Brain microvascular endothelial cell (primary cell): ENCODE results near the gene ST7.
"Not testable (repeated sequence)": the region's sequence is repeated elsewhere in the genome, so short reads cannot be mapped to it uniquely, and the experiment has no call there.

ENCODE experiments used
- DNase-seq: peaks from one replicate; pipeline ENCODE4 v3.0.0-alpha.2; 2020
- H3K27ac ChIP-seq: fragments of 250-450 bp; sonication (Bioruptor Pico); 2 replicates; pipeline ENCODE4 v1.5.1; 2020; ENCODE audit warnings: mild to moderate bottlenecking, moderate library complexity
- H3K27me3 ChIP-seq: fragments of 250-450 bp; sonication (Bioruptor Pico); replicated peaks from 2 replicates; pipeline ENCODE4 v1.5.1; 2020; ENCODE audit warnings: mild to moderate bottlenecking
- H3K36me3 ChIP-seq: fragments of 250-450 bp; sonication (Bioruptor Pico); replicated peaks from 2 replicates; pipeline ENCODE4 v1.5.1; 2020; ENCODE audit warnings: mild to moderate bottlenecking
- H3K4me3 ChIP-seq: 2 replicates; pipeline ENCODE4 v1.5.1; 2011; ENCODE audit warnings: low read depth, mild to moderate bottlenecking, control low read depth, low read length, moderate library complexity
- CTCF ChIP-seq: IDR thresholded peaks from 2 replicates; pipeline ENCODE4 v1.5.1; 2011; ENCODE audit warnings: low read depth, mild to moderate bottlenecking, moderate library complexity, low read length, control low read depth, inconsistent platforms; ENCODE audit errors: missing control alignments
- in situ Hi-C: cut with HindIII; loops from 2 replicates; pipeline ENCODE4 v1.10.0; 2017; ENCODE audit warnings: low sequenced_read_pairs, low pct_ligation_motif_present

The ST7 gene

GRCh38 chr7:116956477-116956804 is 3.1 kb downstream of the ST7 start:
- H3K27me3 ChIP-seq: no peaks in the 10 kb centered on the region
- in situ Hi-C loops: no loop called here
- H3K4me3 ChIP-seq: no peak overlapping the region
- no peak overlapping the region for H3K27ac ChIP-seq
- no peaks in the 10 kb centered on the region for H3K36me3 ChIP-seq
- DNase-seq: no peak
- no peak for TF ChIP-seq CTCF

GRCh38 chr7:116957874-116958273 is 4.6 kb downstream of the ST7 start:
- Histone ChIP-seq H3K27me3 (no peaks in the 10 kb centered on the region), H3K36me3 (no peaks in the 10 kb centered on the region), H3K4me3 (no peak overlapping the region), H3K27ac (no peak overlapping the region)
- DNase-seq: no peak
- TF ChIP-seq CTCF: no peak
- in situ Hi-C loops: no loop called here

GRCh38 chr7:116961966-116962673 is 8.8 kb downstream of the ST7 start:
- in situ Hi-C loops, H3K27me3 ChIP-seq, DNase-seq, H3K36me3 ChIP-seq, H3K27ac ChIP-seq, H3K4me3 ChIP-seq: not testable (repeated sequence)

- H3K36me3 ChIP-seq: no peaks in the 10 kb centered on the region
- no peak for DNase-seq
- no peaks in the 10 kb centered on the region for H3K27me3 ChIP-seq
- no peak for TF ChIP-seq CTCF
- no peak overlapping the region for H3K4me3 ChIP-seq
- in situ Hi-C loops: no loop called here
- no peak overlapping the region for H3K27ac ChIP-seq
Observed at GRCh38 chr7:116963234-116963633, 9.9 kb downstream of the ST7 start.

- in situ Hi-C loops: no loop called here
- TF ChIP-seq CTCF: no peak
- Histone ChIP-seq H3K27ac (no peak overlapping the region), H3K27me3 (no peaks in the 10 kb centered on the region), H3K36me3 (no peaks in the 10 kb centered on the region), H3K4me3 (no peak overlapping the region)
- no peak for DNase-seq
Observed at GRCh38 chr7:116966601-116967000, 13.3 kb downstream of the ST7 start.

- no peak for TF ChIP-seq CTCF
- Histone ChIP-seq H3K27ac (no peak overlapping the region), H3K27me3 (no peaks in the 10 kb centered on the region), H3K4me3 (no peak overlapping the region), H3K36me3 (no peaks in the 10 kb centered on the region)
- DNase-seq: no peak
- in situ Hi-C loops: no loop called here
Observed at GRCh38 chr7:116967254-116967922, 14.1 kb downstream of the ST7 start.
